Keratinocyte (primary cell): ENCODE measurements around the gene ITGB2. TPM values are rescaled to one million over a fixed set of nuclear protein-coding genes. Genes with fewer than 3 reads are reported as not detected.
A peak's percentile ranks its signal among the peaks of the same experiment; 100 is the strongest.

Experiments used
- DNase-seq: peaks from one replicate; pipeline ENCODE4 v3.0.0-alpha.2; 2011; ENCODE audit warnings: low read depth, missing footprints, low spot score
- FAIRE-seq: peaks from 2 replicates; lab custom pipeline; 2011; peaks lifted over from hg19 to GRCh38; lab: Jason Lieb, UNC
- H2AFZ ChIP-seq: 2 replicates; pipeline ENCODE4 v1.6.0; 2012; ENCODE audit warnings: low read length, control low read depth, inconsistent platforms; ENCODE audit not compliant: control insufficient read depth
- H3K27ac ChIP-seq: 2 replicates; pipeline ENCODE4 v1.5.1; 2011; ENCODE audit warnings: low read length; ENCODE audit not compliant: control insufficient read depth, insufficient read depth
- H3K27me3 ChIP-seq: 3 replicates; pipeline ENCODE4 v1.6.0; 2011; ENCODE audit warnings: low read length; ENCODE audit not compliant: control insufficient read depth, insufficient read depth; ENCODE audit errors: extremely low read depth
- H3K36me3 ChIP-seq, 2 experiments: 2 replicates in 1 of 2; 3 replicates in 1 of 2; pipeline ENCODE4 v1.5.1; 2011; ENCODE audit warnings: low read length in 2 of 2, mild to moderate bottlenecking in 1 of 2; ENCODE audit not compliant: control insufficient read depth in 2 of 2, insufficient read depth in 2 of 2; ENCODE audit errors: extremely low read depth in 1 of 2
- H3K4me1 ChIP-seq: 3 replicates; pipeline ENCODE4 v1.5.1; 2011; ENCODE audit warnings: low read length; ENCODE audit not compliant: control insufficient read depth, insufficient read depth; ENCODE audit errors: extremely low read depth
- H3K4me2 ChIP-seq: 3 replicates; pipeline ENCODE4 v1.6.0; 2011; ENCODE audit warnings: low read depth, low read length; ENCODE audit not compliant: control insufficient read depth, insufficient read depth; ENCODE audit errors: extremely low read depth
- H3K4me3 ChIP-seq, 3 experiments: fragments of 200-600 bp in 1 of 3; sonication (generic) in 1 of 3; 2 replicates in 2 of 3; 3 replicates in 1 of 3; pipeline ENCODE4 v1.5.1; 2011 to 2016; ENCODE audit warnings: low read length in 3 of 3, mild to moderate bottlenecking in 3 of 3, control low read depth in 2 of 3, inconsistent platforms in 1 of 3, low read depth in 1 of 3, mixed read lengths in 1 of 3, mixed run types in 1 of 3, moderate library complexity in 1 of 3; ENCODE audit not compliant: control insufficient read depth in 2 of 3, insufficient read depth in 2 of 3; ENCODE audit errors: extremely low read depth in 1 of 3
- H3K79me2 ChIP-seq: 2 replicates; pipeline ENCODE4 v1.6.0; 2012; ENCODE audit warnings: low read length; ENCODE audit not compliant: control insufficient read depth, insufficient read depth
- H3K9ac ChIP-seq: 3 replicates; pipeline ENCODE4 v1.6.0; 2011; ENCODE audit warnings: low read length; ENCODE audit not compliant: control insufficient read depth, insufficient read depth; ENCODE audit errors: extremely low read depth
- H3K9me1 ChIP-seq: 3 replicates; pipeline ENCODE4 v1.6.0; 2011; ENCODE audit warnings: low read length; ENCODE audit not compliant: control insufficient read depth, insufficient read depth; ENCODE audit errors: extremely low read depth
- H3K9me3 ChIP-seq: 2 replicates; pipeline ENCODE4 v1.5.1; 2012; ENCODE audit warnings: low read depth, low read length; ENCODE audit not compliant: control insufficient read depth
- H4K20me1 ChIP-seq: 3 replicates; pipeline ENCODE4 v1.6.0; 2011; ENCODE audit warnings: low read length; ENCODE audit not compliant: control insufficient read depth, insufficient read depth; ENCODE audit errors: extremely low read depth
- CTCF ChIP-seq, 3 experiments: IDR thresholded peaks in 1 of 3; conservative IDR thresholded peaks in 1 of 3; optimal IDR thresholded peaks in 1 of 3; 2 replicates in 2 of 3; 3 replicates in 1 of 3; pipeline versions ENCODE3 to v1.5.1; 2011; ENCODE audit warnings: low read length in 3 of 3, mild to moderate bottlenecking in 3 of 3, moderate library complexity in 2 of 3, control low read depth in 1 of 3, inconsistent platforms in 1 of 3; ENCODE audit not compliant: insufficient read depth in 2 of 3; ENCODE audit errors: extremely low read depth in 1 of 3
- EZH2 ChIP-seq: IDR thresholded peaks from one replicate; pipeline ENCODE4 v1.6.1; 2012; ENCODE audit warnings: inconsistent platforms, mild to moderate bottlenecking, low read length, moderate library complexity
- dilution Hi-C: fragments of 300-500 bp; cut with MboI; formaldehyde crosslinking; loops from one replicate; pipeline ENCODE4 v1.7.0; 2020; ENCODE audit warnings: low sequenced_read_pairs; ENCODE audit not compliant: extremely low pct_ligation_motif_present
- polyA plus RNA-seq, 5 experiments: library from polyadenylated mRNA; depleted of rRNA in 3 of 5; stranded (reverse) in 3 of 5; stranded (forward) in 1 of 5; unstranded in 1 of 5; fragments of >200 nt; gene quantifications; 1 replicate in 1 of 5; 2 replicates in 3 of 5; 3 replicates in 1 of 5; pipeline versions ENCODE4 v1.2.1 to v1.2.3, GENCODE V29; 2011 to 2012; ENCODE audit warnings: missing spikeins in 2 of 5, low read depth in 1 of 5, low replicate concordance in 1 of 5

The ITGB2 gene
- polyA plus RNA-seq, 1 donor (not counting 4 experiments of a cell fraction or from before 2014, with no cell fraction given) = 0.55 TPM

GRCh38 chr21:44939532-44940115 is 18.9 kb upstream of the ITGB2 start, which contains the start of gene SLX9:
Gene SLX9 (plus strand): TSS chr21:44940029. CDS start chr21:44940058, 29 bp downstream.
- dilution Hi-C loops = loop anchor here (10.0 kb wide), 1 partner anchor 195 kb away; no protein-coding TSS in a partner anchor
- FAIRE-seq = no peak

GRCh38 chr21:44938772-44939531 is 18.3 kb upstream of the ITGB2 start:
- Histone ChIP-seq H3K4me2 (peak overlapping the region; percentile 85), H2AFZ (no peak overlapping the region), H3K9me3 (no peaks in the 10 kb centered on the region), H3K4me3 (peak overlapping the region; percentile 73 to 96 (median 84)), H3K36me3 (peaks cover 4 to 6% of the 10 kb centered on the region in 2 experiments), H4K20me1 (peaks cover 7% of the 10 kb centered on the region), H3K79me2 (peaks cover 39% of the 10 kb centered on the region), H3K27ac (peak overlapping the region; percentile 66), H3K27me3 (peaks cover 2% of the 10 kb centered on the region), H3K9me1 (no peaks in the 10 kb centered on the region), H3K9ac (peak overlapping the region; percentile 76), H3K4me1 (peaks cover 19% of the 10 kb centered on the region)
- dilution Hi-C loops = no loop called here
- FAIRE-seq = no peak
- DNase-seq = no peak
- TF ChIP-seq CTCF (optimal IDR thresholded peaks at IDR 0.05 in 1 of 3, IDR thresholded peaks at IDR 0.05 in 1 of 3, conservative IDR thresholded peaks at IDR 0.05 in 1 of 3; ENCODE audit: extremely low read depth in 1 of 3, insufficient read depth in 2 of 3, low read length in 3 of 3) (no peak), EZH2 (no peak)

More at GRCh38 chr21:44939532-44940115, 18.9 kb upstream of the ITGB2 start, which contains the start of gene SLX9:
- DNase-seq = no peak
- Histone ChIP-seq H3K27ac (peak within 1 kb of the TSS; percentile 66), H4K20me1 (peaks cover 7% of the 10 kb centered on the region), H3K9me1 (no peaks in the 10 kb centered on the region), H3K9me3 (no peaks in the 10 kb centered on the region), H3K27me3 (no peaks in the 10 kb centered on the region), H3K9ac (peak within 1 kb of the TSS; percentile 83), H3K4me1 (peaks cover 19% of the 10 kb centered on the region), H3K79me2 (peaks cover 45% of the 10 kb centered on the region), H2AFZ (peak within 1 kb of the TSS; percentile 93), H3K4me3 (peak within 1 kb of the TSS; percentile 84 to 96 (median 94)), H3K36me3 (peaks cover 11% of the 10 kb centered on the region in 2 experiments), H3K4me2 (peak within 1 kb of the TSS; percentile 85)
- TF ChIP-seq CTCF (optimal IDR thresholded peaks at IDR 0.05 in 1 of 3, IDR thresholded peaks at IDR 0.05 in 1 of 3, conservative IDR thresholded peaks at IDR 0.05 in 1 of 3; ENCODE audit: extremely low read depth in 1 of 3, insufficient read depth in 2 of 3, low read length in 3 of 3) = no peak
- TF ChIP-seq EZH2 = no peak
